Keratinocyte (primary cell): ENCODE data around the gene COL8A2.

Source experiments
- EZH2 ChIP-seq: IDR thresholded peaks from one replicate; pipeline ENCODE4 v1.6.1; 2012; ENCODE audit warnings: inconsistent platforms, mild to moderate bottlenecking, low read length, moderate library complexity
- TF ChIP-seq, protein P1 (sequence below), 3 experiments: IDR thresholded peaks in 1 of 3; conservative IDR thresholded peaks in 1 of 3; optimal IDR thresholded peaks in 1 of 3; 2 replicates in 2 of 3; 3 replicates in 1 of 3; pipeline versions ENCODE3 to v1.5.1; 2011; ENCODE audit warnings: low read length in 3 of 3, mild to moderate bottlenecking in 3 of 3, moderate library complexity in 2 of 3, control low read depth in 1 of 3, inconsistent platforms in 1 of 3; ENCODE audit not compliant: insufficient read depth in 2 of 3; ENCODE audit errors: extremely low read depth in 1 of 3

DNA sequence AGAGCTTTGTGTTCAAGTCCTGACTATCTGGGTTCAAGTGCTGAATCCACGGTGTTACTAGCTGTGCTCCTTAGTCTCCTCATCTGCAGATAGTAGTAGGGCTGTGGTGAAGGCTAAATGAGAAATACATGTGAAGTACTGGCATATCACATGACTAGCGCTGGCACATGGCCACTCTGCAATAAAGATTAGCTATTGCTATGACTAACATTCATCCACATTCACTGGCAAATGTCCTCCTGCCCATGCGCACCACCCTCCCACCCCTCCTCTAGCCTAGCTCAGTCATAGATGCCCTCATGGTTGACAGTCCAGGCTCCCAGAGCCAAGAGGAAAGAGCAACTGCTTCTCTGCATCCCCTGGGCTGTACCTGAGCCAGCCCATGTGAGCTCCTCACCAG lies 8.5 kb upstream of the COL8A2 start:
- TF ChIP-seq, protein P1, sequence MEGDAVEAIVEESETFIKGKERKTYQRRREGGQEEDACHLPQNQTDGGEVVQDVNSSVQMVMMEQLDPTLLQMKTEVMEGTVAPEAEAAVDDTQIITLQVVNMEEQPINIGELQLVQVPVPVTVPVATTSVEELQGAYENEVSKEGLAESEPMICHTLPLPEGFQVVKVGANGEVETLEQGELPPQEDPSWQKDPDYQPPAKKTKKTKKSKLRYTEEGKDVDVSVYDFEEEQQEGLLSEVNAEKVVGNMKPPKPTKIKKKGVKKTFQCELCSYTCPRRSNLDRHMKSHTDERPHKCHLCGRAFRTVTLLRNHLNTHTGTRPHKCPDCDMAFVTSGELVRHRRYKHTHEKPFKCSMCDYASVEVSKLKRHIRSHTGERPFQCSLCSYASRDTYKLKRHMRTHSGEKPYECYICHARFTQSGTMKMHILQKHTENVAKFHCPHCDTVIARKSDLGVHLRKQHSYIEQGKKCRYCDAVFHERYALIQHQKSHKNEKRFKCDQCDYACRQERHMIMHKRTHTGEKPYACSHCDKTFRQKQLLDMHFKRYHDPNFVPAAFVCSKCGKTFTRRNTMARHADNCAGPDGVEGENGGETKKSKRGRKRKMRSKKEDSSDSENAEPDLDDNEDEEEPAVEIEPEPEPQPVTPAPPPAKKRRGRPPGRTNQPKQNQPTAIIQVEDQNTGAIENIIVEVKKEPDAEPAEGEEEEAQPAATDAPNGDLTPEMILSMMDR (optimal IDR thresholded peaks at IDR 0.05 in 1 of 3, IDR thresholded peaks at IDR 0.05 in 1 of 3, conservative IDR thresholded peaks at IDR 0.05 in 1 of 3; ENCODE audit: extremely low read depth in 1 of 3, insufficient read depth in 2 of 3, low read length in 3 of 3) = no peak
- no peak for TF ChIP-seq EZH2
